ENCODE measurements around the gene SULT1E1.

Gene SULT1E1

DNA sequence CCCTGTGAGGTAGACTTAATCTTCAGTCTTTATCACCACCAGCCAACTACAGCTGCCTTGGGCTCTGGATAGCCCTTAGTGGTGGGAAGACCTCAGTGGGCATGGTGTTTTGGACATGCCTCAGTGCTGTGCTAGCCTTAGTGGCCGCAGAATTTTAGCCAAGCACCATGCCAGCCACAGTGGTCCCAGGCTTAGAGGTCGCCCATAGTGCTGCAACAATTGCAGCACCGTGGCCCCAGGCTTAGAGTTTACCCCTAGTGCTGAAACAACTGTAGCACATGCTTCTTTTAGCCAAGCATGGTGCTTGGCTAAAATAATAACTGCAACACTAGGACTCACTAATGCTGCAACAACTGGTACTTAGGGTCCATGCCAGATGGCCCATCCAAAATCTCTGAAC is 60.6 kb downstream of the SULT1E1 start:
- no peak for TF ChIP-seq ZNF274 (IDR thresholded peaks at IDR 0.05; ENCODE audit: low read depth, low read length)
- H3K4me3 ChIP-seq (ENCODE audit: low read length) = no peak overlapping the region

DNA sequence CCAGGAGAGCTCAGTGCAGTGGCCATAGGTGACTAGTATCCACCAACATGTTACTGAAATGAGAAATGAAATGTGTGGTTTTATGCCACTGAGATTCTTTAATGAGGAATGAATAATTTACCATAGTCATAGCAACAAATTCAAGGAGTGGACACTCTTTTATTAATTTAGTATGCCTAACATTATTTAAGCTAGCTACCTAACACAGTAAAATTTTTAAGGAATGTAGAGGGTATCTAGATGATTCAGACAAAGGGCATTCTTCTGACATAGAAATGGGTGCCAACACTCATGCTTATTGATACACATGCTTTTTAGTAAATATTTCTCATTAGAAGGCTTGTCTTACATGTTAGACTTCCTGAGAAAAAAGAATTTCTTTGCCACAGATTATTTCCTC is 66.2 kb downstream of the SULT1E1 start:
- no peak overlapping the region for H3K4me3 ChIP-seq (ENCODE audit: low read length)
- TF ChIP-seq ZNF274 (IDR thresholded peaks at IDR 0.05; ENCODE audit: low read depth, low read length) = no peak

Measured in GM08714 (cell line).